SW 1271 (cell line): Measurements from ENCODE around the gene TMTC1.

Experiments used
- DNase-seq, 2 experiments: peaks; one replicate each; lab custom pipeline; 2025; lab: John Stamatoyannopoulos, UW

Gene TMTC1

DNA sequence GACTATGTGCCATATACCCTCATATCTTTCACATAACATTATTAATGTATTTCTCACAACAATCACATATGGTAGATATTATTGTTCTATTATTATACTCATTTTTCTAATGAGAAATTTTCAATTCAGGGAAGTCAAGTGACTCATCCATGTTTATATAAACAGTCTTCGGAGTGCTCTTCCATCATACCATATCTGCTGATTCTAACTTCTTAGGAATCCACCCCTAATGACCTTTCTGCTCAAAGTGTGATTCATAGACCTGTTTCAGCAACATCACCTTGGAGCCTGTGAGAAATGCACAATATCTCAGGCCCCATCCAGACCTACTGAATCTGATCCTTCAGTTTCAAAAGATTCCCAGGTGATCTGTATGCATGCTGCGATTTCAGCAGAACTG, 246.4 kb downstream of the TMTC1 start:
- no peak for DNase-seq

DNA sequence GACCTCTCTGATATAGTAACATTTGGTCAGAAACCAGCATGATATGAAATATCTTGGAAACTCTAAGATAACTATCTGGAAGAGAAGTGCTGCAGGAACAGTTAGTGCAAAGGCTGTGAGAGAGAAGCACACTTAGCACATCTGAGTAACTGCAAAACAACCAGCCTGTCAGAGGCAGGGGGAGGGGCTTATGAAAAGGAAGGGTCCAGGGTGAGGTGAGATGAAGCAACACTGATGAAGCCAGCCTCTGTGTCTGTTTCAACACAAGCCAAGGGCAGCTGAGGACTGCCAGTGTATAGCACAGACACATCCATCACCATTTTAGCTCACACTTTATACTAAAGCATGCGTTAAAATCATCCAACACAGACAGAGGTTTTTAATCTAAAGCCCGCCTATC, 248.8 kb downstream of the TMTC1 start:
- no peak for DNase-seq

GRCh38 chr12:29533815-29534489, 249.8 kb downstream of the TMTC1 start:
- no peak for DNase-seq

DNA sequence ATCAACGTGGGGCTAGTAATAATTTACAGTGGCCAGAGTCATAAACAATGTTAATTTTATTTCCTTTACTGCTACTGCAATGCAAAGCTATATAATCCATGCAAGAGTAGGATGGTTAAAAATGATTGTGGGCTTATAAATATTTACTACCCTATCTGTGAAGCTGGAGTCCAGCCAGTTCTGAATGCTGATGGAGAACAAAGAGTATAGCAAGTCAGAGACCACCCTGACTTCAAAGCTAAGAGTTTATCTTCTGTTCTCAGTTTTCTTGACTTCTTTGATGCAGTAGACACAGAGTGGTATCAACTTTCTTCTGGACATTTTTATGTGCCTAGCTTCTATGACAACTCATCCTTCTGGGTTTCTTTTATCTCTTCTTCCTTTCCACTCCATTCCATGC, 252.3 kb downstream of the TMTC1 start:
- no peak for DNase-seq

DNA sequence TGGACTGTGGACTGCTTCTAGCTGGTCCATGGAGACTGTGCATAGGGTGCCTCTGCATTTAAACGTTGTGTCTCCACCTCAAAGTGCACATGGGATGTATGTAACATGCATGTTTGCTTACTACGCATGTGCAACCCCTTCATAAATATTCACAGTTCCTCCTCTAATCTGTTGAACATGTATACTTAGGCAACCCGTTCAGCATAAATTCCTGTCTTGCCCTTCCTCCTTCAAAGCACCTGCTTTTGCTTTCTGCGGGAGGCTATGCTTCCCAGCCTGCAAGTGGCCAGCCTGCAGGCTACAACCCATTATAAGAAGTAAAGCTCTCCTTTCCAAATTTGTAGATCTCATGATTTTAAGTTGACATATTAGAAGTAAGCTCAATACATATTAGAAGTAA, 253.3 kb downstream of the TMTC1 start:
- no peak for DNase-seq

- DNase-seq: no peak
These were observed 255.6 kb downstream of the TMTC1 start for GRCh38 chr12:29528161-29528560.

GRCh38 chr12:29521951-29522350, 261.8 kb downstream of the TMTC1 start:
- no peak for DNase-seq

GRCh38 chr12:29519585-29520182, 264.1 kb downstream of the TMTC1 start:
- peak in 1 of 2 experiments; percentile 56 for DNase-seq

DNA sequence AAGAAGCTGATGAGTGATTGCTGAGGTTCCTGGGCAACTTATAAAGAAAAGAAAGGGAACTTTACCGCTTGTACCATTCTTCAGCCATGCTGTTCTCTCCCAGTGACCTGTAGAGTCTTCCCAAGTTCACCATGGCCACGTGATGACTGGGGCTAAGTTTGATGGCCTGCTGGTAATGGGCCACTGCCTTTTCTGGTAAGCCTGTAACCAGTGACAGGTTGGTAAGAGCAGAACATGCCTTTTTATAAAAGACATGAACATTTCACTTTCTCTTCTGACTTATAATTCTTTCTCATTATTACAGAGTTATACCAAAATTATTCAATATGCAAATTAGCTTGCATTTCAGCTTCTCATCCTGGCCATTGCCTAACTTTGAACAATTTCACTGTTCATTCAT, 265.3 kb downstream of the TMTC1 start:
- DNase-seq: no peak

DNA sequence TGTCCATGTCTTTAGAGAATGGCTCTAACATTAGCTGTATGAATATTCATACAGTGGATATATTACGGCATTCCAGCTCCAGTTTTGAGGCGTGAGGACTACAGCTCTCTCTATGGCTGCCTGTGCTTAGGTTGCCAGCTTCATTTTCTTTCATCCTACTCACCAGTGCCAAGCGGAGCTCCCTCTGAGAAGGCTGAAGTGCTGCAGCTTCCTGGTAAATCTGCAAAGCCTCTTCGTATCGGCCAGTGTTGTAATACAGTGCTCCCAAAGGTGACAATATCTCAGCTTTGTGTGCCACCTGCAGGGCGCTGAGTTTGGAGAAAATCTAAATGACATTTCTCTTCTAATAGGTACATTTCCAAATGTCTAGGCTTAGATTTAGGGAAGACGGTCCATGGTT, 266.5 kb downstream of the TMTC1 start:
- DNase-seq: no peak

DNA sequence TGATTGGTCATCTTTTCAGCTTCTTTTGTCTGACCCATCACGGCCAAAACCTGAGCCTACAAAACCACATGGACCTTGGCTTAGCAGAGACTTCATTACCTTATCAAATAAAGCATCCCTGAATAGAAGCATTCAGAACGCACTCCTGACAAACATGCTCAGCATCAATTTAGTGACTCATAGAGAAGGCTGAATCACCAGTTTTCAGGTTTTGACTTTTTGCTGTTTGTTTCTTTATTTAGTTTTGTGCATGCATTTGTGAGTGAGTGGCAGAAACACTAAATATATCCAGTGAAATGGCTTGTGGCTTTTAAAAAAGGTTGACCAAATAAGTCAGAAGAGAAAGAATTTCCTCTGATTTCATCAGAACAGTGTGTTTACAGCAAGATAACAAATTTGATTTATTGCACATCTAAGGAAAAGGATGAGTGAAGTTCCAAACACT, 267.3 kb downstream of the TMTC1 start:
- no peak for DNase-seq

GRCh38 chr12:29510591-29511185, 273.1 kb downstream of the TMTC1 start:
- no peak for DNase-seq

DNA sequence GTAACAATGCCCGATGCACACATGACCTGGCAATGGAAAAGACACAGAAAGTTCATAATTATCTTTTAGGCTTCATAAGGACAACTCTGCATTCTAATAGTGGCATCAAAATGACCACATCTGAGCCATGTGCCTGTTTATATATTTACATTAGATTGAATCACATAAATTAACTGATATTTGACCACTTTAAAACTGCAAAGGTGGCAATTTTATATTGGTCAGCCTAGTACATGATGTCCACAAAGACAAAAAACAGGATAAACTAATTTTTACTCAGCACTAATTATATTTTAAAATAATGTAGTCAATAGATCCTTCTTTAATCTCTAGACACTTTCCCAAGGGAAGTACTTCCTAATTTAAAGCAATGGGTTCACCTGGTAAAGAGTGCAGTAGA, 274.2 kb downstream of the TMTC1 start:
- no peak for DNase-seq

GRCh38 chr12:29508949-29509348, 274.8 kb downstream of the TMTC1 start:
- DNase-seq: no peak

- no peak for DNase-seq
These were observed 278.6 kb downstream of the TMTC1 start for GRCh38 chr12:29505122-29505521.

DNA sequence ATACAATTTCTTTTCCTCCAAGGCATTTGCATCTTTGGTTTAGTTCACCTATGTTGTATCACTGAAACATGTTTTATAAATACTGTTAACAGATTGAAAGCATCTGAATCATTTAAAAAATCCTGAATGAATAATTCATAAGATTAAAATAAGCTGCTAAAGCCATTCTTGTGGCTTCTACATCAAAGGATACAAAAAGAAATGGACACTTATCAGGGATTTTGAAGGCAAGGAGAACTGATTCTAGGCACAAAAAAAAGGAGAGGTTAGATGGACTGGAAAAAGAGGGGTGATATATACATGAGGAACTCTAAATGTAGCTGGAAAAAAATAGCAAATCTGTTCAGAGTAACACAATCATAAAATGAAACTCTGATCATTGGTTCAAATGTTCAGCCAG, 280.5 kb downstream of the TMTC1 start:
- DNase-seq: no peak

GRCh38 chr12:29499235-29499634, 284.5 kb downstream of the TMTC1 start:
- no peak for DNase-seq

GRCh38 chr12:29497588-29497987, 286.2 kb downstream of the TMTC1 start, which contains the start of gene OVCH1:
OVCH1 (minus strand) TSS chr12:29497686; CDS start chr12:29497686, 0 bp downstream.
- DNase-seq: no peak

DNA sequence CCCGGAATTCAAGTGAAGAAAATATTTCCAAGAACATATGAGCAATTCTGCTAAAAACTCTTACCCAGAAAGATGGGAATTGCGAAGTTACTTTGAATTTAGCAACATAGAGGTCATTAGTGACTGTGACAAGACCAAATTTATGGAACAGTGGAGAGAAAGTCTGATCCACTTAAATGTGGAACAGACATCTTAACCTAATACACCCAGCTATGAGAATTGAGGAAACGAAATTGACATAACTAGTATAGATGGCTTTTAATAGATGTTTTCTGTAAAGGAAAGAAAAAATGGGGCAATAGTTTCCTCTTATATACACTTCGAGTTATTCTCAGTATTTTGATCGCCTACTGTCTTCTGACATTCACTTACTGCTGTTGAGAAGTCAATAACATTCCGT, 290.9 kb downstream of the TMTC1 start:
- no peak for DNase-seq

DNA sequence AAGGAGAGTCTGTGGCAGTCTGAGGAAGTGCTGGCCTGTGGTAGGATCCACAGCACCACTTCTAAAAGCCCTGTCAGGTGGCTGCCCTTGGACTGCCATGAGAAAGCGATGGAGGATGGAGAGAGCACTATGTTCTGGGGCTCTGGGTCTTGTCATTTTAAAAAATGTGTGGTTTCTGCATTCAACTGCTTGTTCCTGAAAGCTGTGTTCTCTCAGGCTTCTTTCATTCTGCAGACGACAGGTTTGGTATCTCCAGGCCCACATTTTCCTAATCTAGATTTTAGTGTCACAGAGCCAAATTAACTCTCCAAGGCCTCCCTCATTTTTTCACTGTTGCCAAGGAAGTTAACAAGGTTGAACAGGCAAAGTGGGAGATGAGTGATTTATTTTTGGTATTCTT, 296.8 kb downstream of the TMTC1 start:
- no peak for DNase-seq

DNA sequence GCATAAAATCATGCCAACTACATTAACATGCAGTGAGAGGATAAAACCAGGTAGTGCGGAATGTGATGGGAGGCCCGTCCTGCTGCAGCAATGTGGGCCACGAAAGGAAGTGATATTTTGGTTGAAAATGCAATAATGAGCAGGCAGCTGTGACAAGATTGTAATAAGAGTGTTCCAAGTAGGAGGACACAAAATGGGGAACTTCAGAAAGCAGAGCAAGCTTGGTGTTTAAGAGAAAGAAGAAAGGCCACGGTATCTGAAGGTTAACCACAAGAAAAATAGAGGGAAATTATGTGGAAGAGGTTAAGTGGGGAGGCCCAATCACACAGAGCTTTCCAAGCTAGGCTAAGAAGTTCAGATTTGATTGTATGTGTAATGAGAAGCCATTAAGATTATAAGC, 320.5 kb downstream of the TMTC1 start:
- no peak for DNase-seq

DNA sequence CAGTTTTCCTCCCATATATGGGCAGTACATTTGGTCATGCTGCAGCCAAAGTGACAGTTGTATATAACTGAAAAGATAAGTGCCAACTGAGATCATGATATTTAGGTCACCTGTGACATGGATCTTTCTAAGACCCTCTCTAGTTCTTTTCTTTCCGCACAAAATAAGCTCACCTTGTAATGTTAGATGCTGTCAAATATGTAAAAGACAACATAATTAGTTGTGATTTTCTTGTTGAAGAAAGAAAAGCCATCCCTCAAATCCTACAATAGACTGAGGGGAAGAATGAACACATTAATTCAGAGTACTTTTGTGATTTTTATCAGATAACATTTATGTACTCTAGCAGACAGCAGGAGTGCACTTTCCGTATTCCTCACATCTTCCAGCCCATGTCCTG, 323.7 kb downstream of the TMTC1 start:
- DNase-seq: no peak

- no peak for DNase-seq
These were observed 328.7 kb downstream of the TMTC1 start for GRCh38 chr12:29455087-29455486.

DNA sequence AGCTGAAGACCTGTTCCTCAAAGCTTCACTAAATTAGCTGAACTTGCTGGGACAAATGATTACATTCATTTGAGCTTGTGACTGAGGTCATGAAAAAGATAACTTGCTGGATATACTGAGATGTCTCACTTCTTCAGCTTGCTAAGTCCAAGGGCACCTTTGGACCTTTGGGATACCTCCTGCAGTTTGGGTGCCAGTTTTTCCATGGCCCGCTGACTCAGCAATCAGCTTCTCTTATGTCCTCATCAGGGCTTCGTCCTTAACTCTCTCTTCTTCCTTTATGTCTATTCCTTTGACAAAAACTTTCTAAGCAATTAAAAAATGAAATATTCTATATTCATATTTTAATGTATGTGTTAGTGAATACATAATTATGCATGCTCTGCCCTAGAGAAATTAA, 331.9 kb downstream of the TMTC1 start:
- DNase-seq: no peak
